HG02763 (cell line): ENCODE results near the gene BBX.
"Not testable (repeated sequence)": the region's sequence is repeated elsewhere in the genome, so short reads cannot be mapped to it uniquely, and the experiment has no call there.

Experiments used
- ATAC-seq: cut with Tn5 transposase; IDR thresholded peaks from one replicate; pipeline ENCODE4 v1.9.1; 2021; ENCODE audit warnings: mild to moderate bottlenecking, moderate library complexity; ENCODE audit not compliant: unreplicated experiment

BBX gene

DNA sequence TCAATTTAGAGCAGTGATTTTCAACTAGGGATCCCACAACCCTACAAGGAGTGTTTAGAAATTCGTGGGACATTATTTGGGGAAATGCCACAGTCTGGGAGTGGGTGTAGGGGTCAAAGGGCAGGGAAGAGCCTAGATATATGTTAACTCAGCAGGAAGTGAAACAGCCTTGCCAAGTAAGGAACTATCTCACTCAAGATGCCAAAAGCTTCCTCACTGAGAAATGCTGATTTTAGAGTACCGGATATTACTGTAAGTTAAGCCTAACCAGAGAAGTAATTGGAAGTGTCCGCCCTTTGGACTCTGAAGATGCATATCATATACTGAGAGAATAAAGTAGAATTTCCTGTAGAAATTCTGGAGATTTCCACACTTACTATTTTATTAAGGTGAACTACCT, 158.6 kb downstream of the BBX start:
- ATAC-seq, result no peak

DNA sequence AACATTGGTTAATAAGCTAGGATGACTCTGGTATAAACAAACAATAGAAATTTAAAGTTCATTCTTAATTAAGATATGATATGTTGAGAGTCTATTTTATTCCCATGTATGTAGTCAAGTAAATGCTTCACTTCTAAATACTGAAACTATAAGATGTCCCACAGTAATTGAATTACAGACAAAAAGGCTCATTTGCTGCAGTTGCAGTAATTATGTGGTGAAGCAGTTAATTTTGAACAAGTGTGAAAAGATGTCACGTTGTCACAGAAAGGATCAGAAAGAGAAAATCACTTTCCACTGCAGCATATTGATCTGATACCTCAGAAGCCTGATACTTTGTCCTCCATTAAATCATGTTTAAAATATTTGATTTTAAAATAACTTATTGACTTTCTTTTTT, 159.8 kb downstream of the BBX start:
- no peak for ATAC-seq

DNA sequence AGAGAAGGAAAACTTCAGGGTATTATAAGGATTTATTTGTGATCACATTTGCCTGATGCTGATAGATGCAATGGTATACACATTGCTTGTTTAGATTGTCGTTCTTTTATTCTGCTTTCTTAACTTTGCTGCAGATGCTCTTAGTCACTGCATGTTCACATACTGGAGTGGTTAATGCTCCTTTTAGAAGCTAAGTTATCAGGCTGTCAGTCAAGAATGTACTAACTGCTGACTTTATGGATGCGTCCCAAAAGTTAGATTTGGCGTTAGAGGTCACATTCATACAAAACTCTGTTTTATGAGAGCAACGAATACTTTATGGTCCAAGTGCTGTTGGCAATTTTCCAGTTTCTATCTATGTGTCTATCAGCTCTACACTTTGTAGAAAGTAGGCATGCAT, 160.7 kb downstream of the BBX start:
- no peak for ATAC-seq

- ATAC-seq, result no peak
Measured at GRCh38 chr3:107684431-107684925, 161.7 kb downstream of the BBX start.

DNA sequence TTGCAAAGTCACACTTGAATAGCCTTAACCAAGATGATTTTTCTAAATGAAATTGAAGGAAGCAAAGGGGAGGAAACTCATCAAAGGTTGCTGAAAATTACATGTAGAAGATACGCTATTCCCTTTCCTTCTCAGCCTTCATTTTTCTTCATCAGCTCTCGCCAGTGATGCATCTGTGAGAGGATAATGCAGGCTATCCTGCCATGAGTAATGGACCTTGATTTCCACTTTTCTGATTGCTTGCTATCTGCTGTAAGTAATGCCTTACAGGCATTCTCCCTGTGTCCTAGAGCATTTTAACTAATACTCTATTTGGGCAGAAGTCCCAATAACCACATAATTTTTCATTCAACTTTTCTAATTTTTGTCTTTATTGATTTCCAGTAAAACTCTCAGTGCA, 162.6 kb downstream of the BBX start:
- no peak for ATAC-seq

DNA sequence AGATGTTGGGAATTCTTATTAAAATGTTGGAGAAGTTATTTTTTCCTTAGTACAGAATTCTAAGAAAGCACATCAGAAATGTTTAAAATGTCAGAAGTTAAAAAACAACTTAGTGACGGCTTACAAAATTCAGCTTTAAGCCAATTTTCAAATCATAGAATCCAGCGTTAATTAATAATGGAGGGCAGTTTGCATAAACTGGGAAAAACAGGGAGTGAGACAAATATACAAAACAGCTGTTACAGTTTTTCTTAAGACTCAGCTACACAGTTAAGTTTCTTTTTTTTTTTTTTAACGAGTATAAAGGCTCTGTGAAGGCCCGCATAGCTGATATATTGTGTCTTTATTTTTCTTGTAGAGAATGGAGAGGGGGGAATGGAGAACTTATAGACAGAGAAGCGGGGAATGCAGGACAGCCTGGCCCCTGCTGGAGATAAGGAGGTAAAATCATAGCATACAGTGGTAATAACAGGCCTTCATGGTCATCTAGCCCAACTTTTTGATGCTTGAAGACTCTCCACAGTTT, 164.4 kb downstream of the BBX start:
- no peak for ATAC-seq

DNA sequence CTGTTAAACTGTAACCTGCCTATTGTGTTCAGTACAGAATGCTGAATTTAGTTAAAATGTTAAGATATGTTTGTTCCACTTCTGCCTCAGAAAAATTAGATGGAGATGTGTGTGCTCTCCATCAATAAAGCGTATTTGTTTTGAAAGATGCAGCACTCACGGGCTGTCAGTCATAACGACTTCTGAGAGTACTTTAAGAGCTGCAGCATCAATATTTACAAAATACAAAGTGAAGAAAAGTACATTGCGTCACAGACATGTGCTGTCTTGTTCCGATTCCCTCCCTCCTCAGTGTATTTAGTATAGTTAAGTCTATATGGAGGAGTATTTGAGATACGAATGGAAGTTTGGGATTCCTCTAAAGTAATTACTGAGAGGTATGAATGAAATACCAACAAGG, 166.6 kb downstream of the BBX start:
- ATAC-seq, result no peak

- ATAC-seq, result no peak
Measured at GRCh38 chr3:107690522-107691138, 167.9 kb downstream of the BBX start.

- ATAC-seq, result not testable (repeated sequence)
Measured at GRCh38 chr3:107691984-107692383, 169.2 kb downstream of the BBX start.

- not testable (repeated sequence) for ATAC-seq
Measured at GRCh38 chr3:107697348-107697747, 174.6 kb downstream of the BBX start.

DNA sequence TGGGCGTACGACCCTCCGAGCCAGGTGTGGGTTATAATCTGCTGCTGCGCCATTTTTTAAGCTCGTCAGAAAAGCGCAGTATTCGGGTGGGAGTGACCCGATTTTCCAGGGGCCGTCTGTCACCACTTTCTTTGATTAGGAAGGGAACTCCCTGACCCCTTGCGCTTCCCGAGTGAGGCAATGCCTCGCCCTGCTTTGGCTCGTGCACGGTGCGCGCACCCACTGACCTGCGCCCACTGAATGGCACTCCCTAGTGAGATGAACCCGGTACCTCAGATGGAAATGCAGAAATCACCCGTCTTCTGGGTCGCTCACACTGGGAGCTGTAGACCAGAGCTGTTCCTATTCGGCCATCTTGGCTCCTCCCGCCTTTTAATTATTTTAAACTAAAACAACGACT, 175.1 kb downstream of the BBX start:
- not testable (repeated sequence) for ATAC-seq

GRCh38 chr3:107699682-107700081, 176.9 kb downstream of the BBX start:
- no peak for ATAC-seq

DNA sequence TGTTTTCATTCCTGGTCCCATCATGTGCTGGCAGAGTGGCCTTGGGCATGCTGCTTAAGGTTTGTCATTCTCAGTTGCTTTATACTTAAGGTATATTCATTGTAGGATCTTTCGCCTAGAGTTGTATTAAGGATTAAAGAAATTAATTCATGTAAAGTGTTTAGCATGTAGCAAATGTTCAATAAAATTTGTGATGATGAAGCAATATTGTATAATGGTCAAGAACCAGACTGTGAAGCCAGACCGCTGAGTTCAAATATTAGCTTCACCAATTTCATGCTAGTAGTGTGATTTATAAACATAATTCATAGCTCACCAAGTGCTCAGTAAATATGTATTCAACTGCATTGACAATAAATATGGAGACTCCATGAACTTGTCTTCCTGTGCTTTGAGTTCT, 178.5 kb downstream of the BBX start:
- no peak for ATAC-seq

DNA sequence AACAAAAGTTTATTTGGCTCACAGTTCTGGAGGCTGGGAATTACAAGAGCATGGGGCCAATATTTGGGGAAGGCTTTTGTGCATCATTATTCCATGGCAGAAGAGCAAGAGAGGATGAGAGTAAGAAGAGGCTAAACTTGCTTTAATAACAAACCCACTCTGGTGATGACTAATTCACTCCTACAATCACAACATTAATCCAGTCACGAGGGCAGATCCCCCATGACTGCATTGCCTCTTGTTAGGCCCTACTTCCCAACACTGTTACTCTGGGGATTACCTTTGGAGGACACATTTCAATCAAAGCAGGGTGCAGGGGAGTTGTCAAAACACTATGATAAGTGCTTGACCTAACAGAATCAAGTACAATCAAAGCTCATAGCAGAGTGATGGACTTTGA, 181.7 kb downstream of the BBX start:
- no peak for ATAC-seq

- no peak for ATAC-seq
Measured at GRCh38 chr3:107705046-107705445, 182.3 kb downstream of the BBX start.

DNA sequence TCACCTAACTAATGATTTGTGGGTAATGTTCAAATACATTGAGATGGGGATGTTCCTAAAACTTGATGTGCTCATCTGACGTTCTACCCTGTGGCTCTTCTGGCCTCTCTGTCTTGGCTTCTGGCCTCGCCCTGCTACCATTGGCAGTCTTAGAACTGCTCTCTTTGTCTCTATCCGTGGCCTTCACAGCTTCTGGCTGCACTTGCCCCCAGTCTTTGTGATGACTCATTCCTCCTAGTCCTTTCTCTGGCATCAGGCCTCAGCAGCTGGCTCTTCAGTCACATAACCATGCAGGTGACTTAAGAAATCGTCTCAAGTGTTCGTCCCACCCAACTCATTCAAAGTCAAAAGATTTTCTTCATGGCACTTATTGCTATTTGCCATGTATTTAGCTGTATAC, 188.1 kb downstream of the BBX start:
- no peak for ATAC-seq

- ATAC-seq, result no peak
Measured at GRCh38 chr3:107716734-107717133, 194.0 kb downstream of the BBX start.

DNA sequence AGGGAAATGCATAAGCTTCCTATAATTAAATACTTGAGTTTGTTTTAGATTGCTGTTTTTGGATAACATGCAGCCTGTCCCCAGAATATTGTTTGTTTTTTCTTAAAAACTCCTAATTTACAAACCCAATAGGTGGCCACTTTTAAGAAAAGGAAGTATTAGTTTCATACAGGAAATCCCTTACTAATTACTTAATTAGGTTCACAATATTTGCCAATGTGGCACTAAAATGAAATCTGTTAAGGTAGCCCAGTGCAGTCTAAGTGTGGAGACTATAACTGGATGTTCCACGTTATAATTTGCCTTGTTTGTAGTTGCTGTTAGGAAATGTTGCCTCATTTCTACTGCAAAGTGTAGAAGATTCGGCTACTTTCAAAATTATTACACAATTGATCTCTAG, 195.8 kb downstream of the BBX start:
- ATAC-seq, result no peak

DNA sequence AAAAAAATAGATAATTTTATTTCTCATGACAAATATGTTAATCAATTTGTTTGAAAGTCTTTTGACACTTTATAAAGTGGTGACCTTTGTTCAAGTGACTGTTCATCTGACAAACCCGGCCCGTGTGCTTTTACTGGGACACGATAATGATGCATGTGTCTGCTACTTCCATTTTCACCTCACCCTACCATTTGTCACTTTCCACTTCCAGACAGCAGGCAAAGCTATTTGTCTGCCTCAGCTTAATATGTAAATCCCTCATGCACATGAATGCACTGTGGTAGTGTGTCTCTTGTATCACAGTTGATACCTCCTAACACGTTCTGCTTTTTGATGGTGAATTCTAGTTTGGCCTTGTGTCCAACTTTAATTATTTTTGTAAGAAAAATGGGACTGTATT, 204.3 kb downstream of the BBX start:
- ATAC-seq, result no peak

DNA sequence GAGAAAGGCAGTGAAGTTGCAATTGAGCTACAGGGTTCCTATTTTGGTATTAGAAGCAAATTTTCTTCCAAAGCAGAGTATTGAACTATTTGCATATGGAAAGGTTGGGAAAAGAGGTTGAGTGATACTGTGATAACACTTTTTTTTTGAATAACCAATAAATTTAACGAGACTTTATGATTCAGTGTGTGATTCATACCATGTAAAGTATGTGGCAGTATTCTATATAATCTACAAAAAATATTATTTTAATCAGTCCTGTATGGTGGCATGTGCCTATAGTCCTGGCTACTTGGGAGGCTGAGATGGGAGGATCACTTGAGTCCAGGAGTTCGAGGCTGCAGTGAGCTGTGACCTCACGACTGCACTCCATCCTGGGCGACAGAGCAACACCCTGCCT, 206.9 kb downstream of the BBX start:
- no peak for ATAC-seq

DNA sequence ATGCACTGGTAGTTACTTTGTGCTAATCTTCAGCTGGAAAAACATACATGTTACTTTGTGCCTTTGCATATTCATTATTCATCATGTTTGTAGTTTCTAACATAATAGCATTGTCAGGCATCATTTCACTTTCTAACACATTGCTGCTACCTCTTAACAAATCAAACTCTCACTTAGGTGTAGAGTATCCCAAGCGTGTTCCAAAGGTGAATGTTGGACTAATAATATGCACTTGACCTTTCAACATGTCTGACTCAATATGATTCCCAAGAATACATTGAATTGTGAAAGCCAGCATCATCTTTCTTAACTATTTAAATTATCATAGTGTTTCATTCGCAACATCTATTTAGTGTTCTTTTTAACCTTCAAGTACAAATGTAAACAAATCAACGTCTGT, 211.6 kb downstream of the BBX start:
- ATAC-seq, result no peak

- ATAC-seq, result no peak
Measured at GRCh38 chr3:107737914-107738313, 215.2 kb downstream of the BBX start.
